Tibial nerve (tissue), 4 donors: ENCODE results near the gene CHKA.

Experiments used
- EP300 ChIP-seq, 2 donors: sonication (generic); formaldehyde crosslinking; IDR thresholded peaks; one replicate each; pipeline ENCODE4 v1.6.1; 2017; ENCODE audit warnings: antibody characterized with exemption in 2 of 2, mild to moderate bottlenecking in 1 of 2
- TF ChIP-seq, protein P1 (sequence below), 5 experiments: fragments of 200-600 bp in 3 of 5; fragments of 450-650 bp in 2 of 5; sonication (generic) in 3 of 5; IDR thresholded peaks; one replicate each; pipeline ENCODE4 v1.5.1; 2016 to 2019; ENCODE audit warnings: antibody characterized with exemption in 5 of 5, mild to moderate bottlenecking in 3 of 5, moderate library complexity in 2 of 5

DNA sequence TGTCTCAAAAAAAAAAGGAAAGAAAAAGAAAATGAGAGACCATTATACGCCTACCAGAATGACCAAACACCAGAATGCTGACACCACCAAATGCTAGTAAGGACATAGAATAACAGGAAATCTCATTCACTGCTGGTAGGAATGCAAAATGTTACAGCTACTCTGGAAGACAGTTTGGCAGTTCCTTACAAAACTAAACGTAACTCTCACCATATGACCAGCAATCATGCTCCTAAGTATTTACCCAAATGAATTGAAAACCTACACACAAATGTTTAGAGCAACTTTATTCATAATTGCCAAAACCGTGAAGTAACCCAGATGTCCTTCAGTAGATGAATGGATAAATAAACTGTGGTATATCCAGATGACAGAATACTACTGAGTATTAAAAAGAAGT is 7.2 kb downstream of the CHKA start:
- TF ChIP-seq, protein P1, sequence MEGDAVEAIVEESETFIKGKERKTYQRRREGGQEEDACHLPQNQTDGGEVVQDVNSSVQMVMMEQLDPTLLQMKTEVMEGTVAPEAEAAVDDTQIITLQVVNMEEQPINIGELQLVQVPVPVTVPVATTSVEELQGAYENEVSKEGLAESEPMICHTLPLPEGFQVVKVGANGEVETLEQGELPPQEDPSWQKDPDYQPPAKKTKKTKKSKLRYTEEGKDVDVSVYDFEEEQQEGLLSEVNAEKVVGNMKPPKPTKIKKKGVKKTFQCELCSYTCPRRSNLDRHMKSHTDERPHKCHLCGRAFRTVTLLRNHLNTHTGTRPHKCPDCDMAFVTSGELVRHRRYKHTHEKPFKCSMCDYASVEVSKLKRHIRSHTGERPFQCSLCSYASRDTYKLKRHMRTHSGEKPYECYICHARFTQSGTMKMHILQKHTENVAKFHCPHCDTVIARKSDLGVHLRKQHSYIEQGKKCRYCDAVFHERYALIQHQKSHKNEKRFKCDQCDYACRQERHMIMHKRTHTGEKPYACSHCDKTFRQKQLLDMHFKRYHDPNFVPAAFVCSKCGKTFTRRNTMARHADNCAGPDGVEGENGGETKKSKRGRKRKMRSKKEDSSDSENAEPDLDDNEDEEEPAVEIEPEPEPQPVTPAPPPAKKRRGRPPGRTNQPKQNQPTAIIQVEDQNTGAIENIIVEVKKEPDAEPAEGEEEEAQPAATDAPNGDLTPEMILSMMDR (IDR thresholded peaks at IDR 0.05): no peak
- peak; percentile 44 to 81 for TF ChIP-seq EP300 (IDR thresholded peaks at IDR 0.05)
